GM13976 (cell line): ENCODE measurements around the gene HRAS.

Source experiments
- DNase-seq: peaks from one replicate; pipeline ENCODE4 v3.0.0; 2012; ENCODE audit warnings: low spot score
- in situ Hi-C: fragments of 300-500 bp; cut with MboI; formaldehyde crosslinking; loops from one replicate; pipeline ENCODE4 v1.12.0; 2022; ENCODE audit warnings: low sequenced_read_pairs, mixed read lengths, inconsistent platforms; ENCODE audit not compliant: unreplicated experiment
- TF ChIP-seq, protein P1 (sequence below): IDR thresholded peaks from 2 replicates; pipeline ENCODE4 v1.5.1; 2012; ENCODE audit warnings: borderline replicate concordance, mild to moderate bottlenecking; ENCODE audit not compliant: insufficient read depth; ENCODE audit errors: extremely low read depth, missing control alignments, control extremely low read depth

Gene HRAS

DNA sequence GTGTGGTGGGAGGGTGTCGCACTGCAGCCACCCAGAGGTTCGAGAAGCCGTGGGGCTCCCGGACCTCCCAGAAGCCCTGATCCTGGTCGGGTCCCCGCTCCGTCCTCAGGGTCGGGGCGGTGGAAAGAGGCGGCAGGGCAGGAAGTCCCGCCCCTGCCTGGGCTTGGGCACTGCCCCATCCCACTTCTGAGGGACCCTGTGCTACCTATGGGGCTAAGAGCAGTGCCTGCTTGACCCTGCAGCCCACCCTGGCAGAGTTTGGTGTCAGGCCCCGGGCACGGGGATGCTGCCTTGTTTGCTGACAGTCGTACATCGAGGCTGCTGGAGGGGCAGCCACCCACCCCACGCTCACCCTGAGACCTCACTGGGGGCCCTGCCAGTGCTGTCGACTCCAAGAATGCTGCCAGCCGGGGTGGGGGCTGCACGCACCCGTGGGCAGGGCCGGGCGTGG lies 47.8 kb downstream of the HRAS start:
- TF ChIP-seq, protein P1, sequence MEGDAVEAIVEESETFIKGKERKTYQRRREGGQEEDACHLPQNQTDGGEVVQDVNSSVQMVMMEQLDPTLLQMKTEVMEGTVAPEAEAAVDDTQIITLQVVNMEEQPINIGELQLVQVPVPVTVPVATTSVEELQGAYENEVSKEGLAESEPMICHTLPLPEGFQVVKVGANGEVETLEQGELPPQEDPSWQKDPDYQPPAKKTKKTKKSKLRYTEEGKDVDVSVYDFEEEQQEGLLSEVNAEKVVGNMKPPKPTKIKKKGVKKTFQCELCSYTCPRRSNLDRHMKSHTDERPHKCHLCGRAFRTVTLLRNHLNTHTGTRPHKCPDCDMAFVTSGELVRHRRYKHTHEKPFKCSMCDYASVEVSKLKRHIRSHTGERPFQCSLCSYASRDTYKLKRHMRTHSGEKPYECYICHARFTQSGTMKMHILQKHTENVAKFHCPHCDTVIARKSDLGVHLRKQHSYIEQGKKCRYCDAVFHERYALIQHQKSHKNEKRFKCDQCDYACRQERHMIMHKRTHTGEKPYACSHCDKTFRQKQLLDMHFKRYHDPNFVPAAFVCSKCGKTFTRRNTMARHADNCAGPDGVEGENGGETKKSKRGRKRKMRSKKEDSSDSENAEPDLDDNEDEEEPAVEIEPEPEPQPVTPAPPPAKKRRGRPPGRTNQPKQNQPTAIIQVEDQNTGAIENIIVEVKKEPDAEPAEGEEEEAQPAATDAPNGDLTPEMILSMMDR = no peak
- in situ Hi-C loops = no loop called here
- no peak for DNase-seq

GRCh38 chr11:486189-486588 lies 49.2 kb downstream of the HRAS start:
- no peak for DNase-seq
- in situ Hi-C loops = no loop called here
- TF ChIP-seq, protein P1 = no peak

GRCh38 chr11:484616-485015 lies 50.8 kb downstream of the HRAS start:
- in situ Hi-C loops = no loop called here
- TF ChIP-seq, protein P1 = no peak

More at GRCh38 chr11:484616-485015, 50.8 kb downstream of the HRAS start:
- no peak for DNase-seq
